ENCODE data around the gene CEP112.
A peak's percentile ranks its signal among the peaks of the same experiment; 100 is the strongest.
"Not testable (repeated sequence)": the region's sequence is repeated elsewhere in the genome, so short reads cannot be mapped to it uniquely, and the experiment has no call there.

CEP112 gene

DNA sequence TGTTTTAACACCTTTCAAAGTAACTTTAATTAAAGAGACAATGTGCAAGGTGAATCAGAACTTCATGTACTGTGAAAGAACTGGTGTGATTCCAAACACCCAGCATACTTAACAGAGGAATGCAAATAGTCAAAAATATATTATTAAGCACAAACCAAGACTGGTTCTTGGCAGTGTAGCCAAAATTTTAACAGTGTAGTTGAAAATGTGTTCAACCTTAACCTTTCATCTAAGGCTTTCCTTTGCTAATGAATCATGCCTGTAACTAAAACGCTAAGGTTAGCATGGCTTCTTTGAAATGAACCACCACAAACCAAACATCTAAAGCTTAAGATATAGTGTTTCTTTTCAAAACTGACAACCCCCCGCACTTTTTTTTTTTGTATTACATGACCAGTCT lies 484.2 kb downstream of the CEP112 start:
- no peak for DNase-seq (ENCODE audit: insufficient read length, low spot score)

DNA sequence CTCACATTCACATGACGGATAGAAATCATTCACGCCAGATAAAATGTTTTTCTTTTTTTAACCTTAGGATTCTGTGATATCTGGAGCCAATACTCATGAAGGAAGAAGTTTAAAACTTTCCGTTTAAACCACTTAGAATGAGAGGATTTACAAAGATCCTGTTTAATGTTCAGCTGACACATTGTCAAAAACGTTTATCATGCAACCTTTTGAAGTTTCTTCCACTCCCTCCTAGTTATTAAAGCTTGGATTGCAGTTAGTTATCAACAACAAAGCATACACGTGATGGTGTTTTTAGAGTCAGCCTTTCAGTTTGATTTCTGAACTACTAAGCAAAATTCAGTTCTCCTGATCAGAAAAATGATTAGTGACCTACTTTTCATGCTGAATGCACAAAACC lies 487.2 kb downstream of the CEP112 start:
- FAIRE-seq, result no peak
- no peak for DNase-seq (ENCODE audit: insufficient read length, low spot score)

More for the DNA sequence above, 484.2 kb downstream of the CEP112 start:
- FAIRE-seq, result no peak

DNA sequence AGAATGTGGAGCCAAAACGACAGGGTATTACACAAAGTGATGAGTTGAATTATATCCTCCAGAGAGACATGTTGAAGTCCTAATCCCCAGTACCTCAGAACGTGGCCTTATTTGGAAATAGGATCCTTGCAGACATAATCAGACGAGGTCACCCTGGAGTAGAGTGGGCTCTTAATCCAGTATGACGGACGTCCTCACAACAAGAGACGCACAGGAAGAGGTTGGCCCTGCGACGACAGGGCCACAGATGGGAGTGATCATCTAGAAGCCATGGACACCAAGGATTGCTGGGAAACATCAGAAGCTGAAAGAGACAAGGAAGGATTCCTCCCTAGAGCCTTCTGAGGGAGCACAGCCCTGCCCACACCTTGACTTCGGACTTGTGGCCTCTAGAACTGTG lies 488.0 kb downstream of the CEP112 start:
- FAIRE-seq (no peak), DNase-seq (ENCODE audit: insufficient read length, low spot score) (no peak)

DNA sequence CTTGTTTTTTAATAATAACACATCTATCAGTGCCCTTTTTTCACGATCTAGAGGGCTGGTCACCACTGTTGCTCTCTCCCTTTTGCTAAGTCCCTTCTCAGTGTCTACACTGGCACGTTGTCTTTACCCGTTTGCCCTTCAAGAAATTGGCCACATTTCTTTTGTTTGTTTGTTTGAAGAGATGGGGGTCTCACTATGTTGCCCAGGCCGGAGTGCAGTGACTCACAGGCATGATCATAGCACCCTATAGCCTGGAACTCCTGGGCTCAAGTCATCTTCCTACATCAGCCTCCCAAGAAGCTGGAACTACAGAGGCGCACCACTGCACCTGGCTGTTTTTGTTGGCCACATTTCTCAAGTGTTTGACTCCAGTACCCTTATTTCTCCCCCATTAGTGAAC lies 492.5 kb downstream of the CEP112 start:
- DNase-seq (ENCODE audit: insufficient read length, low spot score), result no peak
- no peak for FAIRE-seq

DNA sequence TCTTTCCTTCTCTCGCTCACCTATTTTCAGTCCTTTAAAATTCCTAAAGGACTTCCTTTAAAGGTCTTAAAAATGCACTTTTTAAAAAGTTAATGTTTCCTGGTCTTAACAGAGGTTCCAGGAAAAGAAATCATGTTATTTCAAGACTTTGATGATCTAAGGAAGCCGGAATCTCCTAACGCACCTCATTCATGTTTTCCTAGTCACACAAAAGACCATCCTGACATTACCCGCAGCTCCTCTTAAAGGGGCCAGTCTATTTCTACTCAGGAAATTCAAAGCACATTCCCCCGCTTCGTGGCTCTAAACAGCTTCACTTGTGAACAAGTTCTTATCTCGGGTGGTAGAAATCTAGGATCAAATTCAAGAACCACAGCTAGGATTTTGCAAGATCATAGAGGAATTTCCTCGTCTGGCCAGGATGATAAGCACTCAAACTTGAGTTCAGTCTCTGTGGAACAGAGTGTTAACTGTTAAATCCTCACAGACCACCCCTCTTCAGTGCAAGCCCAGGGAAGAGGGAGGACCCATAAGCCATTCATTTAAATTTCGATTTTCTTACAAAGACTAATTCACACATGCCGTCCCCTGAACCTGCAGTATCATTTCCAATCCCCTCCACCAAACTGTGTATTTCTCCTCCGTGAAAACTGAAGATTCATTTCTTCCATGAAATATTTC lies 493.4 kb downstream of the CEP112 start:
- DNase-seq (ENCODE audit: insufficient read length, low spot score), result no peak
- FAIRE-seq, result peak; percentile 40

DNA sequence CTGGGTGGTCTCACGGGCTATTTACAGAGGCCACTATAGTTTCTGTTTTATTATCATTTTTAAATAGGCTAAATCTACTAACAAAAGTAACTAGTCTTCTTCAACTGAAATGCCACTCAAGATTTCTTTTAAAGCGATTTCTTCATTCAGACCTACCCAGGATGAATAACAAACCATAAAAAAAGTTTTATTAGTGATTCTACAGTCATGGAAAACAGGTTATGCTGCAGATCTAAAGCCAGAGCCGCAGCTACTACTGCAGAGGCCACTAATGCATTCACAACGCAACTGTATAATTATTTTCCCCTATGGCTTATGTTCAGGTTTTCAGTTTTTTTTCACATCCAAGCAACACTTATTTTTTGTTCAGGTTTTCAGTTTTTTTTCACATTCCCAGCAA lies 494.3 kb downstream of the CEP112 start:
- FAIRE-seq, result no peak
- no peak for DNase-seq (ENCODE audit: insufficient read length, low spot score)

DNA sequence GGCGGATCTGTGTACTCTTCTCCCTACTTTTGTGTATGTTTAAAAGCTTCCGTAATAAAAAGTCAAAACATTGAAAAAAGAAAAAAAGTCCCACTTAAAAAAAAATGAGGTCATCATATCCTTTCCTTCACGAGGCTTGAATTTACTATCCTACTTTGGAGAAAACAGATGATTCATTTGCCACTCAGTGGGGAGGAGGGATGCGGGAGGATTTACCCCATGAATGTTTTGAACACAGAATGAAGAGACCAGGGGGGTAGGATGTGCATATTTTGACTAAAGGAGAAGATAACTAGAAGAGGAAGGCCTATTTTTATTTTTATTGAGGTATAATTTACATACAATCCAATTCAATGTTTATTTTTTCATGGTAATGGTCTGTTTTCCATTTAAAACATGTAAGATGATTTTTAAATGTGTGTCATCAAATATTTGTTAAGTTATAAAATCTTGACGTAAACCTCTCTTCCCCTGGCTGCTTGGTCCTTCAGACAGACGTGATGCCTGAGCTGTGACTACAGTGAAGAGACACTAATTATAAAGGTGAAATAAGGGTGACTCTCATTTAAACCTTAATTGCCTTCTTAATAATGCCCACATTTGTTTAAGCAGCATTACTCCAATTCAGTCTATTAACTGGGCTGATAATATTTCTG lies 495.1 kb downstream of the CEP112 start:
- FAIRE-seq (no peak), DNase-seq (ENCODE audit: insufficient read length, low spot score) (peak; percentile 32)

DNA sequence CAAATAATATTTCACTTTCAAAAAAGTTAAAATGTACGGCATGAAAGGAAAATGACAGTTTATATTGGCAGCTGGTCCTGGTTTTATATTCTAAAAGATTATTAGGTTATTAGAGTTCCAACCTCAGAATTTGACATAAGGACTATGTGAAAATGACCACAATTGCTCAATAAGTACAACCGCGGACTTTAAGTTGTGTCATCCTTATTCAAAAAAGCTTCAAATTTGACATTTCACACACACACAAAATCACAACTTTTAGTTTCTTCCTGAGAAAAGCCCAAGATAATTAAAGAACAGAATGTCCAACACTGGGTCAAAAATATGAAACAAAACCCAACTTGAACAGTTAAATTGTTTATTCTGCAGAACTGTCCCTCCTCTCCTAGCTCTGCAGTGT lies 497.3 kb downstream of the CEP112 start:
- FAIRE-seq (no peak), DNase-seq (ENCODE audit: insufficient read length, low spot score) (no peak)

DNA sequence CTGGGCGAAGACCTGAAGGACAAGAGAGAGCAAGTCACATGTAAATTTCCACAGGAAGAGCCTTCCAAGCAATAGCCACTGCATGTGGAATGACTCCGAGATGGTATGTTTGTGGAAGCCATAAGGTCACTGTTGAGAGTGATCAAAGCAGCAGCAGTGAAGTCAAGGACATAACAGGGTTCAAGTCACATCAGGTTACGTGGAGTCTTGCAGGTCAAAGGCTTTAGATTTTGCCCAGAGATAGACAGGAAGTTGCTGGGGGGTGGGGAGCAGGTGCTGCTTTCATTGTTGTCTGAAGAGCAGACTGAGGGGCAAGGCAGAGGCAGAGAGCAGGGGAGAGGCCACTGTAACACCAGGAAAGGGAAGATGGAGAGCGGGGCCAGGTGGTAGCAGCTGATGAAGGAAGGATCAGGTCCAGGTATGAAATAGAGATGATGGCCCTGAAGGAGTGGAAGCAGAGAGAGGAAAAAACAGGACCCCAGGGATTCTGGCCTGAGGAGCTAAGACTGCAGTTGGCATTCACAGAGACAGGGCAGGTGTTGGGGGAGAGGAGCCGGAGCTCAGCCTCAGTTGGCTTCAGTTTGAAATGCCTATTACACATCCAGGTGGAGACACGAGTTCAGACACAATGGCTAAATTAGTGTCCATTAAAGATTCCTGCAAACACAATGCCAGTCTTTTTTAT lies 501.2 kb downstream of the CEP112 start:
- FAIRE-seq, result no peak
- DNase-seq (ENCODE audit: insufficient read length, low spot score), result no peak

DNA sequence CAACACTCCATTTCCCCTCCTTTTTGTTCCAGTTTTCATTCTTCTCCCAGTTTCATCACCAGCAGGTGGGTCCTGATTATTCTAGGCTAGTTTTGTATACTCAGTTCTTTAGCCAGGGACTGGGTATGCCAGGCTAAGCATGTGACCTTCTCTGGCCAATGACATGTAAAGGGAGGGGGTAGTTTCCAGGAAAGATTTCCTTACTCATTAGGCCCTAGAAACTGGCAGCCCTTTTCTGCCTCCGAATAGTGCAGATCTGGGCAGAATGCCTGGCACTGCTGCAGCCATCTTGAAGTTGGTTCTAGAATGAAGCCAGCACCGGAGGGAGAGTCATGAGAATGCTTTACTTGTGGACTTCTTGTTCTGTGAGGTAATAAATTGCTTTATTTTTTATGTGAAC lies 503.6 kb downstream of the CEP112 start:
- no peak for FAIRE-seq
- DNase-seq (ENCODE audit: insufficient read length, low spot score), result no peak

DNA sequence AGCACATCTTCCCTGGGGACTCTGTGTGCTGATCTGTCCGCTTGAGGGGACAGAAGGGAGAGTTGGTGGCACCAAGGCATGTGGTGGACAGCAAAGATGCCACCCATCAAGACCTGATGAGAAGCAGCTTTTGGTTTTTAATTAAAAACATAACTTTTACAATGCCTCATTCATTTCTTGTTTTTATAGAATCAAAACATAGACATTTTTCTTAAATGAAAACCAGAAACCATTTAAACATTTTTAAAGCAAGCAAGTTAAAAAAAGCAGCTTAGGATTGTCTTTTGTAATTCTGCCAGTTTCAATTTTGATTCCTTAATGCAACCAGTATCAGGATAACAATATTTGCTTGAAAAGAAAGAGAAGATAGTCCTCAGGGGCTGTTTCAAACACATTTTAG lies 506.8 kb downstream of the CEP112 start:
- FAIRE-seq, result no peak
- DNase-seq (ENCODE audit: insufficient read length, low spot score), result no peak

DNA sequence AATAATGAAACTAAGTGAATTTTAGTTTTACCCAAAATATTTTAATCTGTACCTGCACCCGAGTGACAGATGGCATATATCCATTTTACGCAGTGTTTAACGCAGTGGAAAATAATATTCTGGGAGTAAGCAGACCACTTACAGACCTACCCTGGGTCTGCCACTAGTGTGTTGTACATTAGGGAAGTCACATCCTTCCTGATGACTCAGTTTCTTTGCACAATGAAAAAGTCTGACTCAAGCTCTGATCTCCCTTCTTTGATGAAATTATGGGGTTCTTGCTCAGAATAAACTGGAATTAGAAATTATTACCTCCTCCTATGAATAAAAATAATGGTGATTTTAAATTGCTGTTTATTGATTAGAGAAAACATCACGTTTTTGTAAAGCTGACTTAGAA lies 507.3 kb downstream of the CEP112 start:
- peak; percentile 31 for FAIRE-seq
- no peak for DNase-seq (ENCODE audit: insufficient read length, low spot score)

DNA sequence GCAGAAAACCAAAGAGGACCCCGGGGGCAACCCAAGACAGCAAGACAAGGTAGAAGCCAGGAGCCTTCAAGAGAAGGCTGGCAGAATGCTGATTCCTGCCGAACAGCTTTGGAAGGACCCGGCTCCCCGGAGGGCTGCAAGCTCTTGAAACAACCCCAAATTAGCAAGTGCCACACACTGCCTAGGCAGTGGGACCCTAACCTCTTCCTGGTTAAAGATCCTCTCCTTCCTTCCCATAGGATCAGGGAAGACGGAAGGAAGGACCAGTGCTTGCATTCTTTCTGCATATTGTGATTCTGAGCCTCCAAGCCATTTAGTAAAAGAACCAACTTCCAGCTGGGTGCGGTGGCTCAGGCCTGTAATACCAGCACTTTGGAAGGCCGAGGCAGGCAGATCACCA lies 508.5 kb downstream of the CEP112 start:
- FAIRE-seq (no peak), DNase-seq (ENCODE audit: insufficient read length, low spot score) (no peak)

DNA sequence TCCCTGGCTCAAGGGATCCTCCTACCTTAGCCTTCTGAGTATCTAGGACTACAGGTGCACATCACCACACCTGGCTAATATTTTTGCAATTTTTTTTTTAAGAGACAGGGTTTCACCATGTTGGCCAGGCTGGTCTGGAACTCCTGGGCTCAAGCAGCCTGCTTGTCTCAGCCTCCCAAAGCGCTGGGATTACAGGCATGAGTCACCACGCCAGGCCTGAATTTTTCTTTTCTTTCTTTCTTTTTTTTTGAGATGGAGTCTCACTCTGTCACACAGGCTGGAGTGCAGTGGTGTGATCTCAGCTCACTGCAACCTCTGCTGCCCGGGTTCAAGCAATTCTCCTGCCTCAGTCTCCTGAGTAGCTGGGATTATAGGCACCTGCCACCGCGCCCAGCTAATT lies 510.2 kb downstream of the CEP112 start:
- DNase-seq (ENCODE audit: insufficient read length, low spot score); FAIRE-seq: not testable (repeated sequence)

DNA sequence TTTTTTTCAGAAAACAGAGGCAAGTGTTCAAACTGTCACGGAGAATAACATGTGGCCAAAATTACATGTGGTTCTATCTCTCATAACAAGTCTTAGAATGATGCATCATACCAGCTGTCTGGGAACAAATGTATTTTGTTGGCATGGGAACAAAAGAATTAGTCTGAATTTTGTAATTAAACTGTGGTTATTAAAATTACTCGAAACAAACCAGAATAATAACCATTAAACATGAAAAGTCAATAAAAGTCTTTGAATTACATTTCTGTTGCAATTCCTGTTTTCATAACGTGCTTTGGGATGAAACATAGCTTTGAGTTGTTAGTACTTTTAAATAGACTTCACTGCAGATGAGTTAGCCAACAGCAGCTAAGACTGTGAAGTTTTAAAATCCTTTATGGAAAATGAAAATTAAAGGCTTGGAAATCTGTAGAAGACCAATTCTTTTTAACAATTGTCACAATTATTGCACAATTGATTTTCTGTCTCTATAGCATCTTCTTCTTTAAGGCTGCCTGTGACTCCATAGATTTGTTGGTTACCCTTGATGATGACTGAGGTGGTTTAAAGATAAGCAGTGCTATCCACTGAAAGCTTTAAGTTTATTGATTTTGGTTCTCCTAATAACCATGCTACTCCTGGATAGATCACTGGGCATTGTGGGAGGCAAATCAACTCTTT lies 512.6 kb downstream of the CEP112 start:
- no peak for FAIRE-seq
- no peak for DNase-seq (ENCODE audit: insufficient read length, low spot score)

DNA sequence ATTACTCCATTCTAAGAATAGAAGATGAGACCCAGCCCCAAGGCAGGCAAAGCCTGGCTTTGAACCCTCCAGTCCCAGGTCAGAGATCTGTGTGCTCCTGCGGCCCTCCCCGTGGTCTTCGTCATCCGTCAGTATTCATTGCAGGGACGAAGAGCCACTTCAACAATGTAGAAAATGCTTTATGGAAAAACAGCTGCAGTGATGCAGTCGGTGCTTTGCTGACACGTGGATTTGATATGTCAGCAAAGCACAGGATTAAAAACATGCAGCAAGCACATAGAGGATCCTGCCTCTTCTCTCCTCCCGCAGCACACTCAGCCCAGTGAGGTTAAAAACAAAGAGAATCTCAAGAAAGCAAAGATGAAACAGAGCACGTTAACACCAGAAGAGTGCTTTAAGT lies 513.4 kb downstream of the CEP112 start:
- no peak for FAIRE-seq
- DNase-seq (ENCODE audit: insufficient read length, low spot score), result no peak

DNA sequence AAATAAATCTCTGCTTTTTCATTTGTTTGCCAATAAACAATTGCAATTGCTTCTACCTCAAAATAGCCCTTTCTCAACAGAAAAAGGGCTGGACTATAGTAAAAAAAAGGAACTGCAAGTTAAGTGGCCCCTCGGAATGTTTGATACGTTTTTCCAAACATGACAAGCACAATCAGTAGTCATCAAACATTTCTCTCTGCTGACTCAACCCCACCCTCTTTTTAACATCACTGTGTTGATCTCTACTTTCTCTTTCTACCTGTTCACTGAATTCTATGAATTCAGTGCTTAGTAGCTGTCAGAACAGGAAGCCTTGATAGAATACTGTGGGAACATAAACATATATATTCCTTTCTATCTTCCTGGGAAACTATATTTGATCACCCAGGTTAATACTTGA lies 514.0 kb downstream of the CEP112 start:
- DNase-seq (ENCODE audit: insufficient read length, low spot score) (peak; percentile 39), FAIRE-seq (no peak)

DNA sequence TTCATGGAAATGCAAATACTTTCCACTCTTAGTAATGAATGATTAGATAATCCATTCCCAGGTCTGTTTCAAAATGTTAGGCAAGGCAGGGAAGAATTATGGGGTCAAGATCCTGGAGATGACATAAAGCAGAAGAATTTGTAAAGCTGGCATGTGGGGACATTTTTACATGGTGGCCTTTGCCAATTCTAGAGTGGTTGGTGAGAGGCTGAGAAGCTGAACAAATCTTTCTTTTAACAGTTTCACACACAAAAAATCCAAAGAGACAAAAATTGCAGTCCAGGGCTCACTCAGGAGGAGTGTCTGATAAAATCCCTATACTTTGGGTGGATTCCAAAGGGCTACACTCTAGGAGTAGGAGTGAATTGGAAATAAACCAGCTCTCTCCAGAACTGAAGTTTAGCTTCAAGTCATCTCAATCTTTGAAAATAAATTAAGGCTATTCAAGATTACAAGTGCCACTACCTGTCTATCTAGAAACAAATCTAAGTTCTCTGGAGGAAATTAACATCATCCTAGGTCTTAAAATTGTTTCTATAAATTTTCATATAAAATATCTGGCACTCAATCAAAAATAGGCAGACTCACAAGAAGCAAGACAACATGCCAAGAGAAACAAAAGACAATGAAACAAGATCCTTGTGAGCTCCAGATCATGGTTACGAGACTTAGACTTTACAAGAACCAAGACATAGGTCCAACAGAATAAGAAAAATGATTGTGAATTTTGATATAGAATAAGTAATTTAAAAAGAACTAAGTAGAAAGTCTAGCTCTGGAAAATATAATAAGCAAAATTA lies 517.5 kb downstream of the CEP112 start:
- DNase-seq (ENCODE audit: insufficient read length, low spot score), result no peak
- no peak for FAIRE-seq

DNA sequence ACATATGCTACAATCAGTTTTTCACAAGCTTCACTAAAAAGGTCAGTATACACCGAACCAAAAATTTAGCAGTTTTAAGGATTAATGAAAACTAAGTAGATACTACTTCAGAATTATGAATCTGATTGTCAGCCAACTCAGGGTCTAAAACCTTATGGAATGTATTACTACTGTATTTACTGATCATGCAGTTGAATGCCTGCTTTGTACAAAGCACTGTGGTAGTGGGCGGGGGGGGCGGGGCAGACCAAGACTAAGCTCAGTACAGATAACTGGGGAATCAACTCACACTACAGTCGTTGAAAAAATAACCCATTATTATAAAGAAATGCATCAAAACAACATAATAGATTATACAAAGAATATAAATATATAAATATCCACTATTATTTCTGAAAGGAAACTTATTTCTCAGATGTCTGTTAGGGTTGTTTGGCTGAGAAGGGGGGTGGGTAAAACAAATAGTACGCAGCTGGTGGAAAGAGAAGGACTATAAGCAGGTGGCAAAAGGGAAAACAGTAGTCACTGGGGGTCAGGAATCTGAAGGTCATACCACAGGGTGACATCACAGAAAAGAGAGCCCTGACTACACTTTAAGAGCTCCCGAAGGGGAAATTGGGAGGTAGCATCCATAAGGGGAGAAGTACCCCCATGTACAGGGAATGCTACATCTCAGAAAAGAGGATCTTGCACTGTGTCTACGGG lies 521.1 kb downstream of the CEP112 start:
- DNase-seq (ENCODE audit: insufficient read length, low spot score) (no peak), FAIRE-seq (peak; percentile 36)

DNA sequence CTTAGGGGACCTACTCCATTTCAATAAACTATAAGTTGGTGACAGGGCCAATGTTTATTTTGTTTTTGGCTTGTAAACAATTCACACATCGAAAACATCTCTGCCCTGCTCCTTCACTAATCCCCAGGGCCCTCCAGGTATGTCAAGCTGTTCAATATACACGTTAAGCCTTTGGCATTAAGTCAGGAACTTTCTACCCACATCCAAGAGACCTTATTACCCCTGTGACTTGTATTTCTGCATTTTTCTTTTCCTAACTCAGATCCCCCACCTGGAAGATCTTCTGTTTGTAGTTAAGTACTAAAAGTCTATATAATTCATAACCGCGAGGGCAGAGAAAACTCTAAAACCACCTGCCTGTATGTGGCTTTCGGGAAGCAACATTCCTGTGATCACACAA lies 523.7 kb downstream of the CEP112 start:
- DNase-seq (ENCODE audit: insufficient read length, low spot score) (no peak), FAIRE-seq (no peak)

Data from HTR-8/SVneo (cell line).